Activated CD4-positive, alpha-beta T cell treated with anti-CD3 and anti-CD28 coated beads for 36 hours (primary cell): Measurements from ENCODE around the gene CARM1. TPM values are rescaled to one million over a fixed set of nuclear protein-coding genes. Genes with fewer than 3 reads are reported as not detected.

ENCODE experiments used
- ATAC-seq: fragments of 200-7000 bp; cut with Tn5 transposase; one replicate; pipeline ENCODE4 v1.10.0; 2021; ENCODE audit warnings: mild to moderate bottlenecking, moderate library complexity
- CTCF ChIA-PET: fragments of 350-600 bp; sonication (Branson Sonifier 250); formaldehyde crosslinking; loops from one replicate; lab custom pipeline; 2021; ENCODE audit warnings: antibody characterized with exemption; lab: Charles Lee
- POLR2A ChIA-PET: fragments of 350-600 bp; sonication (Branson Sonifier 250); formaldehyde crosslinking; loops from one replicate; lab custom pipeline; 2021; ENCODE audit warnings: antibody characterized with exemption, inconsistent platforms; lab: Charles Lee
- DNase-seq: peaks from one replicate; pipeline ENCODE4 v3.0.0-alpha.2; 2020
- H3K27ac Mint-ChIP-seq: one replicate; pipeline ENCODE4 v1.8.0; 2021; ENCODE audit warnings: mixed read lengths
- H3K27me3 Mint-ChIP-seq: one replicate; pipeline ENCODE4 v1.8.0; 2021; ENCODE audit warnings: mixed read lengths
- H3K36me3 Mint-ChIP-seq: one replicate; pipeline ENCODE4 v1.8.0; 2021; ENCODE audit warnings: low read depth, mixed read lengths
- H3K4me1 Mint-ChIP-seq: one replicate; pipeline ENCODE4 v1.8.0; 2021; ENCODE audit warnings: mixed read lengths
- H3K4me3 Mint-ChIP-seq: one replicate; pipeline ENCODE4 v1.8.0; 2021; ENCODE audit warnings: mild to moderate bottlenecking, moderate library complexity, mixed read lengths
- H3K9me3 Mint-ChIP-seq: one replicate; pipeline ENCODE4 v1.8.0; 2021; ENCODE audit warnings: low read depth, mixed read lengths
- intact Hi-C, 2 experiments: fragments of 100-400 bp; cut with DNase I in 1 of 2; cut with micrococcal nuclease in 1 of 2; formaldehyde crosslinking; loops; one replicate each; pipeline versions ENCODE4 v1.14.2 to v1.15.1; 2022 to 2024; cut with DNase I, micrococcal nuclease
- total RNA-seq, 2 experiments: library from RNA; stranded (reverse); gene quantifications; one replicate each; pipeline ENCODE4 v1.2.3, GENCODE V29; 2021

CARM1 gene
- total RNA-seq, 2 experiments from 2014 or later, result 82.3 to 96.8 TPM

- CTCF ChIA-PET, result no interaction called here
- intact Hi-C loops, result no loop called here
- no peaks in the 10 kb centered on the region for H3K4me1 Mint-ChIP-seq
Observed at GRCh38 chr19:10908380-10908960, 37.1 kb downstream of the CARM1 start.

GRCh38 chr19:10911579-10912363 is 40.4 kb downstream of the CARM1 start:
- H3K4me1 Mint-ChIP-seq, result no peaks in the 10 kb centered on the region
- ChIA-PET CTCF (interaction anchor here (0.6 to 1.8 kb wide), 4 partner anchors 12 to 124 kb away, joined by 3 to 4 read pairs (median 4); no protein-coding TSS in a partner anchor), POLR2A (no interaction called here)
- H3K4me3 Mint-ChIP-seq, result no peak overlapping the region
- intact Hi-C loops, result no loop called here
- ATAC-seq, result no peak
- H3K27ac Mint-ChIP-seq, result no peak overlapping the region
- no peak for DNase-seq
- H3K27me3 Mint-ChIP-seq, result no peaks in the 10 kb centered on the region
- H3K36me3 Mint-ChIP-seq, result peaks cover 11% of the 10 kb centered on the region
- no peaks in the 10 kb centered on the region for H3K9me3 Mint-ChIP-seq

More at GRCh38 chr19:10908380-10908960, 37.1 kb downstream of the CARM1 start:
- POLR2A ChIA-PET, result no interaction called here
- Mint-ChIP-seq H3K27me3 (no peaks in the 10 kb centered on the region), H3K9me3 (no peaks in the 10 kb centered on the region), H3K36me3 (peaks cover 11% of the 10 kb centered on the region), H3K27ac (no peak overlapping the region), H3K4me3 (no peak overlapping the region)
- DNase-seq (no peak), ATAC-seq (no peak)

DNA sequence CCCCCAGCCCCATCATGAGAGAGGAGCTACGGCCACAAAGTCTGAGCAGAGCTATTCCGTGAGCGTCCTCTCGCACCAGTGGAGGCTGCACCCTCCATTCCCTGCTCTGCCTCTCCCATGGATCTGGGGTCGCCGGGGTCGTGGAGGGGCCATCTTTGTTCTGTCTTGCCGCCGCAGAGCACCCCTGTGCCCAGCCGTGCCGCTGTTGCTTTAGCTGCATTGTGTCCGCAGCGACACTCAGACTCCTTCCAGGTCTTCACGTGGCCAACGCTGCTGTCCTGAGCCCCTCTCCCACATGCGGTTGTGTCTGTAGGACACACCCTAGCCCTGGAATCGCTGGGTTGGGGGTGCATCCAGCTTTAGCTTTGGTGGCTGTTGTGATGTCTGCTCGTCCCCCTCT is 41.3 kb downstream of the CARM1 start:
- H3K4me3 Mint-ChIP-seq, result no peak overlapping the region
- ATAC-seq (no peak), DNase-seq (no peak)
- no peaks in the 10 kb centered on the region for H3K9me3 Mint-ChIP-seq
- ChIA-PET CTCF (interaction anchor here (1.3 to 1.8 kb wide), 2 partner anchors 13 to 23 kb away, joined by 3 to 4 read pairs; no protein-coding TSS in a partner anchor), POLR2A (no interaction called here)
- no peaks in the 10 kb centered on the region for H3K27me3 Mint-ChIP-seq
- peaks cover 11% of the 10 kb centered on the region for H3K36me3 Mint-ChIP-seq
- H3K27ac Mint-ChIP-seq, result no peak overlapping the region
- no peaks in the 10 kb centered on the region for H3K4me1 Mint-ChIP-seq
- intact Hi-C loops, result no loop called here

DNA sequence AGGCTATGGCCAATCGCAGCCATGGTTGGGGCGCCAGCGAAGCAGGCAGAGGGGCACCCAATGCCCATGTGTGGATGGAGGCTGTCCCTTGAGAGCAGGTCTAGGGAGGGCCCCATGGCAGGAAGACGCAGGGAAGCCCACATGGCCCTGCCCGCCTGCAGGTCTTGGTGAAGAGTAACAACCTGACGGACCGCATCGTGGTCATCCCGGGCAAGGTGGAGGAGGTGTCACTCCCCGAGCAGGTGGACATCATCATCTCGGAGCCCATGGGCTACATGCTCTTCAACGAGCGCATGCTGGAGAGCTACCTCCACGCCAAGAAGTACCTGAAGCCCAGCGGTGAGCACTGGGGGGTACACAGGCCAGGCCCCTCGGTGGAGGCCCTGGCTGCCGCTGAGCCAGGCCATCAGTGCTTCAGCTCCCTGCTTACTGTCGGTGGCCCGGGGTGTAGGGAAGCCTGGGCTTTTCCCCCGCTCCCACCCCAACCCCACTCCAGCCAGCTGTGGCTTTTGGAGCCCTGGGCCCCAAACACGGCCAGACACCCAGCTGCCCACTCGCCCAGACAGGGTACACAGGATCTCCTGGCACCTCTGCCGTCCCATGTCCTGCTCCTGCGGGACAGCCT is 42.5 kb downstream of the CARM1 start:
- ATAC-seq (no peak), DNase-seq (no peak)
- H3K9me3 Mint-ChIP-seq, result no peaks in the 10 kb centered on the region
- no peaks in the 10 kb centered on the region for H3K4me1 Mint-ChIP-seq
- intact Hi-C loops, result no loop called here
- H3K27me3 Mint-ChIP-seq, result no peaks in the 10 kb centered on the region
- H3K36me3 Mint-ChIP-seq, result peaks cover 9% of the 10 kb centered on the region
- ChIA-PET CTCF (no interaction called here), POLR2A (no interaction called here)
- H3K4me3 Mint-ChIP-seq, result no peak overlapping the region
- H3K27ac Mint-ChIP-seq, result no peak overlapping the region

- Mint-ChIP-seq H3K4me3 (no peak overlapping the region), H3K27ac (no peak overlapping the region)
- peak; percentile 53 for ATAC-seq
Observed at GRCh38 chr19:10915130-10916091, 44.1 kb downstream of the CARM1 start.

DNA sequence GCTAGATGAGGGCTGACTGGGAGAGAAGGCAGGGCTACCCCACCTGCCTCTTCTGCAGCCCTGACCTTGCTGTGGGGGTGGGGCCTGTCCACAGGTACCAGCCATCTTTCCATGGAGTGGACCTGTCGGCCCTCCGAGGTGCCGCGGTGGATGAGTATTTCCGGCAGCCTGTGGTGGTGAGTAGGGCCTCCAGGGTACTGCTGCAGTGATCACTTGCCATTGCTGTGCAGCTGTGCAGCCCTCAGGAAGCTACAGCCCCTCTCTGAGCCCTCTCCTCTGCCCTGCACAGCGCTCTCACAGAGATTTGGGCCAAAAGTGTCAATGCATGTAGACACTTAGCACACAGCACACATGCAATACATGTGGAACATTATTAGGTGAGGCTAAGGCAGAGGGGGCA is 45.2 kb downstream of the CARM1 start:
- intact Hi-C loops, result no loop called here
- no peak overlapping the region for H3K4me3 Mint-ChIP-seq
- ChIA-PET CTCF (no interaction called here), POLR2A (interaction anchor here (0.9 to 1.1 kb wide), 2 partner anchors 20 to 35 kb away, joined by 3 read pairs; no protein-coding TSS in a partner anchor)
- DNase-seq, result no peak
- ATAC-seq, result no peak
- peaks cover 10% of the 10 kb centered on the region for H3K36me3 Mint-ChIP-seq
- H3K27ac Mint-ChIP-seq, result no peak overlapping the region
- H3K4me1 Mint-ChIP-seq, result no peaks in the 10 kb centered on the region
- no peaks in the 10 kb centered on the region for H3K9me3 Mint-ChIP-seq
- no peaks in the 10 kb centered on the region for H3K27me3 Mint-ChIP-seq

More at GRCh38 chr19:10915130-10916091, 44.1 kb downstream of the CARM1 start:
- no peaks in the 10 kb centered on the region for H3K27me3 Mint-ChIP-seq
- intact Hi-C loops, result no loop called here
- CTCF ChIA-PET, result interaction anchor here (0.6 kb wide), 1 partner anchor 14 kb away, joined by 3 read pairs; no protein-coding TSS in a partner anchor
- no peaks in the 10 kb centered on the region for H3K9me3 Mint-ChIP-seq
- DNase-seq, result no peak
- POLR2A ChIA-PET, result interaction anchor here (0.6 kb wide), 1 partner anchor 299 kb away, joined by 5 read pairs; no protein-coding TSS in a partner anchor
- peaks cover 8% of the 10 kb centered on the region for H3K36me3 Mint-ChIP-seq
- no peaks in the 10 kb centered on the region for H3K4me1 Mint-ChIP-seq

GRCh38 chr19:10918359-10918758 is 47.0 kb downstream of the CARM1 start:
- ChIA-PET CTCF (interaction anchor here (0.6 to 1.8 kb wide), 5 partner anchors 9 to 385 kb away, joined by 3 to 8 read pairs (median 3); no protein-coding TSS in a partner anchor), POLR2A (interaction anchor here (0.6 kb wide), 1 partner anchor 234 kb away, joined by 3 read pairs; no protein-coding TSS in a partner anchor)
- DNase-seq, result no peak

GRCh38 chr19:10919352-10920287 is 48.3 kb downstream of the CARM1 start:
- Mint-ChIP-seq H3K4me1 (no peaks in the 10 kb centered on the region), H3K27ac (no peak overlapping the region), H3K27me3 (no peaks in the 10 kb centered on the region), H3K9me3 (no peaks in the 10 kb centered on the region), H3K4me3 (no peak overlapping the region), H3K36me3 (peaks cover 6% of the 10 kb centered on the region)
- ChIA-PET POLR2A (no interaction called here), CTCF (interaction anchor here (0.7 to 1.8 kb wide), 2 partner anchors 16 to 17 kb away, joined by 3 to 8 read pairs; no protein-coding TSS in a partner anchor)
- intact Hi-C loops, result no loop called here
- DNase-seq (no peak), ATAC-seq (no peak)

More at GRCh38 chr19:10918359-10918758, 47.0 kb downstream of the CARM1 start:
- no peak for ATAC-seq
- Mint-ChIP-seq H3K27me3 (no peaks in the 10 kb centered on the region), H3K4me1 (no peaks in the 10 kb centered on the region), H3K9me3 (no peaks in the 10 kb centered on the region), H3K27ac (no peak overlapping the region), H3K4me3 (no peak overlapping the region), H3K36me3 (peaks cover 6% of the 10 kb centered on the region)
- intact Hi-C loops, result no loop called here

GRCh38 chr19:10920288-10920655 is 48.9 kb downstream of the CARM1 start:
- no peak overlapping the region for H3K4me3 Mint-ChIP-seq
- H3K27ac Mint-ChIP-seq, result no peak overlapping the region
- intact Hi-C loops, result no loop called here
- H3K4me1 Mint-ChIP-seq, result no peaks in the 10 kb centered on the region
- ChIA-PET POLR2A (no interaction called here), CTCF (interaction anchor here (0.7 kb wide), 1 partner anchor 17 kb away, joined by 3 read pairs; no protein-coding TSS in a partner anchor)
- H3K9me3 Mint-ChIP-seq, result no peaks in the 10 kb centered on the region
- DNase-seq (no peak), ATAC-seq (no peak)
- H3K36me3 Mint-ChIP-seq, result peaks cover 6% of the 10 kb centered on the region
- H3K27me3 Mint-ChIP-seq, result no peaks in the 10 kb centered on the region

GRCh38 chr19:10920781-10921180 is 49.4 kb downstream of the CARM1 start:
- ChIA-PET POLR2A (no interaction called here), CTCF (interaction anchor here (0.7 kb wide), 1 partner anchor 17 kb away, joined by 3 read pairs; no protein-coding TSS in a partner anchor)
- Mint-ChIP-seq H3K27me3 (no peaks in the 10 kb centered on the region), H3K4me3 (no peak overlapping the region), H3K4me1 (no peaks in the 10 kb centered on the region), H3K27ac (no peak overlapping the region), H3K9me3 (no peaks in the 10 kb centered on the region), H3K36me3 (peaks cover 6% of the 10 kb centered on the region)
- no peak for ATAC-seq
- DNase-seq, result no peak
- intact Hi-C loops, result no loop called here
